Upper lobe of left lung (tissue), 4 donors: ENCODE data around the gene DENND1A.

ENCODE experiments used
- CTCF ChIP-seq, 6 experiments: fragments of 450-650 bp in 4 of 6; fragments of 200-600 bp in 2 of 6; sonication (generic) in 2 of 6; IDR thresholded peaks; one replicate each; pipeline ENCODE4 v1.5.1; 2016 to 2019; ENCODE audit warnings: antibody characterized with exemption in 6 of 6
- EP300 ChIP-seq, 4 donors: sonication (generic); formaldehyde crosslinking; IDR thresholded peaks; one replicate each; pipeline ENCODE4 v1.5.1; 2017; ENCODE audit warnings: antibody characterized with exemption in 4 of 4, control low read depth in 2 of 4
- POLR2A ChIP-seq, 4 donors: fragments of 450-650 bp; IDR thresholded peaks; one replicate each; pipeline ENCODE4 v1.5.1; 2016 to 2017; ENCODE audit warnings: antibody characterized with exemption in 4 of 4, mild to moderate bottlenecking in 2 of 4
- POLR2AphosphoS5 ChIP-seq, 2 donors: sonication (generic); formaldehyde crosslinking; IDR thresholded peaks; one replicate each; pipeline ENCODE4 v1.5.1; 2017; ENCODE audit warnings: antibody characterized with exemption in 2 of 2

DNA sequence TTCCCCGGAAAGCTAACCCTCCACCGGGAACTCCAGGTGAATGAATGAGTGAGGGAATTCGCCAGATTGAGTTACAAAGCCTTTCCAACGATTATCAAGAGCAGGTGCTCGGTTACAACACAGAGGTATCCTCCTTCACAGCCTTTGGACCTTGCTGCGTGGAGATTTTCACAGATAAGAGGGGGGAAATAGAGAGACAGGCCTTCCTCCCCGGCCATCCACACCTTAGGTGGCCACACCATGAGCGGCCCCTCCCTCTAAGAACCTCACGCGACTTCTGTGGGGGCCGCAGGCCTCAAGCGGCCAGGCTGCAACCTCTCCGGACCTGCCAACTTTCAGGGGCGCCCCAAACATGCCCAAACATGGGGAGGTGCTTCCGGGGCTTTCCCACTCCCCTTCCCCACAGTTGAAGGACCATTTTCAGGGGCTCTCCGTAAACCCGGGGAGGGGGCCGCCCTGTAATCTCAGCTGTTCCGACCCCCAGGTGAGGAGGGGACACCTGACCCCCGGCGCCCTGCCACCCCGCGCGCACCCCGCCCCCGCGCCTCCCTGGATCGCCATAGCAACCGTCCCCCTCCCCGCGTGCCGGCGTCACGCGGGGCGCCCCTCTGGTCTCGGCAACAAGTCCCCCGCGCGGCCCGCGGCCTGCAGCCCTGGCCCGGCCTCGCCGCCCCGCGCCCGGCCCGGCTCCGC is 603 bp downstream of the DENND1A start:
- TF ChIP-seq CTCF (IDR thresholded peaks at IDR 0.05) (no peak), POLR2A (IDR thresholded peaks at IDR 0.05) (no peak), POLR2AphosphoS5 (IDR thresholded peaks at IDR 0.05) (no peak), EP300 (IDR thresholded peaks at IDR 0.05) (no peak)
